ENCODE data around the gene CDK14. TPM values are rescaled to one million over a fixed set of nuclear protein-coding genes. Genes with fewer than 3 reads are reported as not detected.

Gene CDK14
- total RNA-seq, 1 experiment from 2014 or later: 57.9 TPM

DNA sequence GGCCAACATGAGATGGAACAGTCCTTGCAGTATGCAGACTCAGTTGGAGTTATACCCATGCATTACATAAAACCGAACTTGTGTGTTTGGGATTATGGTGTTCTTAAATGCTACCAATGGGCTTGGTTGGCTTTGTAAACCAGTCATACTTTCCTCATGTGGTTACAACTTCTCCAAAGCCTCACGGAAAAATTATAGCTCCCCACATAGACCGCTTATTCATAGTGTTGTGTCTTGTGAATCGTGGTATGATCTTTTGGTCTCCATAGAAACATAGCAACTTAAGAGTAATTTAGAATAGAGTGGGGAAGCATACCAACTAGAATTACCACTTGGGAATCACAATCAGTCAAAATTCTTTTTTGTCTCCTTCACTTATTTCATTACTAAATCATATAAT is 555.8 kb downstream of the CDK14 start:
- DNase-seq (ENCODE audit: low spot score) (no peak), ATAC-seq (no peak)
- Mint-ChIP-seq H3K36me3 (no peaks in the 10 kb centered on the region), H3K4me3 (no peak overlapping the region), H3K27me3 (ENCODE audit: low read depth) (no peaks in the 10 kb centered on the region), H3K4me1 (0 out of 2 replicates have a peak, but pooled peaks cover 4% of the 10 kb centered on the region), H3K27ac (no peak overlapping the region), H3K9me3 (no peaks in the 10 kb centered on the region)
- ChIA-PET POLR2A (no interaction called here), CTCF (no interaction called here)
- TF ChIP-seq MYBL2 (CRISPR knock-in tag; IDR thresholded peaks at IDR 0.05) (no peak), NR3C1 (CRISPR knock-in tag; conservative IDR thresholded peaks at IDR 0.05; ENCODE audit: low read depth) (no peak), CBFB (CRISPR knock-in tag; IDR thresholded peaks at IDR 0.05; ENCODE audit: low read depth) (no peak)
- TF ChIP-seq, protein P1, sequence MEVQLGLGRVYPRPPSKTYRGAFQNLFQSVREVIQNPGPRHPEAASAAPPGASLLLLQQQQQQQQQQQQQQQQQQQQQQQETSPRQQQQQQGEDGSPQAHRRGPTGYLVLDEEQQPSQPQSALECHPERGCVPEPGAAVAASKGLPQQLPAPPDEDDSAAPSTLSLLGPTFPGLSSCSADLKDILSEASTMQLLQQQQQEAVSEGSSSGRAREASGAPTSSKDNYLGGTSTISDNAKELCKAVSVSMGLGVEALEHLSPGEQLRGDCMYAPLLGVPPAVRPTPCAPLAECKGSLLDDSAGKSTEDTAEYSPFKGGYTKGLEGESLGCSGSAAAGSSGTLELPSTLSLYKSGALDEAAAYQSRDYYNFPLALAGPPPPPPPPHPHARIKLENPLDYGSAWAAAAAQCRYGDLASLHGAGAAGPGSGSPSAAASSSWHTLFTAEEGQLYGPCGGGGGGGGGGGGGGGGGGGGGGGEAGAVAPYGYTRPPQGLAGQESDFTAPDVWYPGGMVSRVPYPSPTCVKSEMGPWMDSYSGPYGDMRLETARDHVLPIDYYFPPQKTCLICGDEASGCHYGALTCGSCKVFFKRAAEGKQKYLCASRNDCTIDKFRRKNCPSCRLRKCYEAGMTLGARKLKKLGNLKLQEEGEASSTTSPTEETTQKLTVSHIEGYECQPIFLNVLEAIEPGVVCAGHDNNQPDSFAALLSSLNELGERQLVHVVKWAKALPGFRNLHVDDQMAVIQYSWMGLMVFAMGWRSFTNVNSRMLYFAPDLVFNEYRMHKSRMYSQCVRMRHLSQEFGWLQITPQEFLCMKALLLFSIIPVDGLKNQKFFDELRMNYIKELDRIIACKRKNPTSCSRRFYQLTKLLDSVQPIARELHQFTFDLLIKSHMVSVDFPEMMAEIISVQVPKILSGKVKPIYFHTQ (CRISPR knock-in tag; IDR thresholded peaks at IDR 0.05): no peak

DNA sequence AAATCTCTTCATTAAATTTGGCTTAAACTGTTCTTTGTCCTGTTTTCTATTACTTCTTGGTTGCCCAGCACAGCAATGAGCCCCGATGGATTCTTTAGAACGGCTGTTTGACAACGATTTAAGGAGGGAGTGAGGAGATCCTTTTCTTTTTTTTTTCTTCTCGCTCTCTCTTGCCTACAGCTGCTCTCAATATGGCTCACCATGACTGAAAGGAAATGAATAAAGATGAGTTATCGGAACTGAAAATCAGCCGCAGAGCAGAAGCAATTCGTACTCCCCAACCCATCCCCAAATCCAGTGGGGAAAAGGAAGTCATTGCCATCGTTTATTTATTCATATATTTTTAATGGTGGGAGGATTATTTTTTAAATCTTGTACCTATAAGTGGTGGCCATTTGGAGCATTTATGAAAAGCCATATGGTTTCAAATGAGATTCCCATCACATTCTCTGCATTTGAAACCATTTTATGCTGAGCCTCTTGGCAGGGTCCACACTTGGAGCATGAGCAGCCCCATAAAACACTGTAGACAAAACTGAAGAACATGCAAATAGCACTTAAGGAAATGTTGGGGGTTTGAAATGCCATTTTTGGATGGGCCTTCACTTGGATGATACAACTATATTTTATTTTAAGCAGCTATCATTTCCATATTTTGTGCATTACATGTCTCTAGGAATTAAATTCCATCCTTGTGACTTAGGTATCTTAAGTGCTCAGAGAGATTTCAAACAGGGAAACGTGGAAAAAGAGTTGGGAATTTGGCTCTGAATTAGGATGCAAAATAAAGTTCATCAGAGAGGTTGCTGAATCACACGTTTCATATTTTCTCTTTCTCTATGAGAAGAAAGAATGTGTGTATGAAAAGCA is 560.4 kb downstream of the CDK14 start:
- POLR2A ChIA-PET: no interaction called here
- H3K4me3 Mint-ChIP-seq: no peak overlapping the region
- CTCF ChIA-PET: no interaction called here
- H3K4me1 Mint-ChIP-seq: no peaks in the 10 kb centered on the region
- DNase-seq (ENCODE audit: low spot score) (no peak), ATAC-seq (no peak)
- no peak overlapping the region for H3K27ac Mint-ChIP-seq
- no peaks in the 10 kb centered on the region for H3K27me3 Mint-ChIP-seq (ENCODE audit: low read depth)
- TF ChIP-seq, protein P2, sequence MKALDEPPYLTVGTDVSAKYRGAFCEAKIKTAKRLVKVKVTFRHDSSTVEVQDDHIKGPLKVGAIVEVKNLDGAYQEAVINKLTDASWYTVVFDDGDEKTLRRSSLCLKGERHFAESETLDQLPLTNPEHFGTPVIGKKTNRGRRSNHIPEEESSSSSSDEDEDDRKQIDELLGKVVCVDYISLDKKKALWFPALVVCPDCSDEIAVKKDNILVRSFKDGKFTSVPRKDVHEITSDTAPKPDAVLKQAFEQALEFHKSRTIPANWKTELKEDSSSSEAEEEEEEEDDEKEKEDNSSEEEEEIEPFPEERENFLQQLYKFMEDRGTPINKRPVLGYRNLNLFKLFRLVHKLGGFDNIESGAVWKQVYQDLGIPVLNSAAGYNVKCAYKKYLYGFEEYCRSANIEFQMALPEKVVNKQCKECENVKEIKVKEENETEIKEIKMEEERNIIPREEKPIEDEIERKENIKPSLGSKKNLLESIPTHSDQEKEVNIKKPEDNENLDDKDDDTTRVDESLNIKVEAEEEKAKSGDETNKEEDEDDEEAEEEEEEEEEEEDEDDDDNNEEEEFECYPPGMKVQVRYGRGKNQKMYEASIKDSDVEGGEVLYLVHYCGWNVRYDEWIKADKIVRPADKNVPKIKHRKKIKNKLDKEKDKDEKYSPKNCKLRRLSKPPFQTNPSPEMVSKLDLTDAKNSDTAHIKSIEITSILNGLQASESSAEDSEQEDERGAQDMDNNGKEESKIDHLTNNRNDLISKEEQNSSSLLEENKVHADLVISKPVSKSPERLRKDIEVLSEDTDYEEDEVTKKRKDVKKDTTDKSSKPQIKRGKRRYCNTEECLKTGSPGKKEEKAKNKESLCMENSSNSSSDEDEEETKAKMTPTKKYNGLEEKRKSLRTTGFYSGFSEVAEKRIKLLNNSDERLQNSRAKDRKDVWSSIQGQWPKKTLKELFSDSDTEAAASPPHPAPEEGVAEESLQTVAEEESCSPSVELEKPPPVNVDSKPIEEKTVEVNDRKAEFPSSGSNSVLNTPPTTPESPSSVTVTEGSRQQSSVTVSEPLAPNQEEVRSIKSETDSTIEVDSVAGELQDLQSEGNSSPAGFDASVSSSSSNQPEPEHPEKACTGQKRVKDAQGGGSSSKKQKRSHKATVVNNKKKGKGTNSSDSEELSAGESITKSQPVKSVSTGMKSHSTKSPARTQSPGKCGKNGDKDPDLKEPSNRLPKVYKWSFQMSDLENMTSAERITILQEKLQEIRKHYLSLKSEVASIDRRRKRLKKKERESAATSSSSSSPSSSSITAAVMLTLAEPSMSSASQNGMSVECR (CRISPR knock-in tag; IDR thresholded peaks at IDR 0.05; ENCODE audit: borderline replicate concordance): no peak
- TF ChIP-seq ATF1 (CRISPR knock-in tag; IDR thresholded peaks at IDR 0.05) (no peak), FOXP4 (CRISPR knock-in tag; IDR thresholded peaks at IDR 0.05) (no peak), FOXK1 (CRISPR knock-in tag; IDR thresholded peaks at IDR 0.05) (no peak), GTF2I (CRISPR knock-in tag; conservative IDR thresholded peaks at IDR 0.05) (no peak), IRF2 (CRISPR knock-in tag; IDR thresholded peaks at IDR 0.05; ENCODE audit: borderline replicate concordance, low read depth) (no peak), GABPB1 (CRISPR knock-in tag; IDR thresholded peaks at IDR 0.05) (no peak), NR1H2 (CRISPR knock-in tag; IDR thresholded peaks at IDR 0.05) (no peak)
- TF ChIP-seq, protein P3, sequence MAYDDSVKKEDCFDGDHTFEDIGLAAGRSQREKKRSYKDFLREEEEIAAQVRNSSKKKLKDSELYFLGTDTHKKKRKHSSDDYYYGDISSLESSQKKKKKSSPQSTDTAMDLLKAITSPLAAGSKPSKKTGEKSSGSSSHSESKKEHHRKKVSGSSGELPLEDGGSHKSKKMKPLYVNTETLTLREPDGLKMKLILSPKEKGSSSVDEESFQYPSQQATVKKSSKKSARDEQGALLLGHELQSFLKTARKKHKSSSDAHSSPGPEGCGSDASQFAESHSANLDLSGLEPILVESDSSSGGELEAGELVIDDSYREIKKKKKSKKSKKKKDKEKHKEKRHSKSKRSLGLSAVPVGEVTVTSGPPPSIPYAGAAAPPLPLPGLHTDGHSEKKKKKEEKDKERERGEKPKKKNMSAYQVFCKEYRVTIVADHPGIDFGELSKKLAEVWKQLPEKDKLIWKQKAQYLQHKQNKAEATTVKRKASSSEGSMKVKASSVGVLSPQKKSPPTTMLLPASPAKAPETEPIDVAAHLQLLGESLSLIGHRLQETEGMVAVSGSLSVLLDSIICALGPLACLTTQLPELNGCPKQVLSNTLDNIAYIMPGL (CRISPR knock-in tag; IDR thresholded peaks at IDR 0.05): no peak
- TF ChIP-seq, protein P4, sequence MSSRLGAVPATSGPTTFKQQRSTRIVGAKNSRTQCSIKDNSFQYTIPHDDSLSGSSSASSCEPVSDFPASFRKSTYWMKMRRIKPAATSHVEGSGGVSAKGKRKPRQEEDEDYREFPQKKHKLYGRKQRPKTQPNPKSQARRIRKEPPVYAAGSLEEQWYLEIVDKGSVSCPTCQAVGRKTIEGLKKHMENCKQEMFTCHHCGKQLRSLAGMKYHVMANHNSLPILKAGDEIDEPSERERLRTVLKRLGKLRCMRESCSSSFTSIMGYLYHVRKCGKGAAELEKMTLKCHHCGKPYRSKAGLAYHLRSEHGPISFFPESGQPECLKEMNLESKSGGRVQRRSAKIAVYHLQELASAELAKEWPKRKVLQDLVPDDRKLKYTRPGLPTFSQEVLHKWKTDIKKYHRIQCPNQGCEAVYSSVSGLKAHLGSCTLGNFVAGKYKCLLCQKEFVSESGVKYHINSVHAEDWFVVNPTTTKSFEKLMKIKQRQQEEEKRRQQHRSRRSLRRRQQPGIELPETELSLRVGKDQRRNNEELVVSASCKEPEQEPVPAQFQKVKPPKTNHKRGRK (CRISPR knock-in tag; IDR thresholded peaks at IDR 0.05; ENCODE audit: borderline replicate concordance): no peak
- no peaks in the 10 kb centered on the region for H3K9me3 Mint-ChIP-seq
- H3K36me3 Mint-ChIP-seq: no peaks in the 10 kb centered on the region
